ENCODE measurements around the gene API5.

The API5 gene

GRCh38 chr11:43377389-43377788 lies 65.6 kb downstream of the API5 start:
- Histone ChIP-seq H3K9me3 (no peaks in the 10 kb centered on the region), H3K4me3 (ENCODE audit: low read depth in 1 of 2, low read length in 1 of 2) (no peak overlapping the region), H3K27ac (no peak overlapping the region), H3K27me3 (no peaks in the 10 kb centered on the region), H3K36me3 (peaks cover 8% of the 10 kb centered on the region), H3K4me1 (ENCODE audit: control insufficient read depth in 1 of 2, insufficient read depth in 1 of 2, low read depth in 1 of 2, low read length in 1 of 2) (no peaks in the 10 kb centered on the region)
- no peak for TF ChIP-seq CTCF (IDR thresholded peaks at IDR 0.05)

- Histone ChIP-seq H3K36me3 (peaks cover 8% of the 10 kb centered on the region), H3K27me3 (no peaks in the 10 kb centered on the region), H3K27ac (no peak overlapping the region), H3K9me3 (no peaks in the 10 kb centered on the region), H3K4me3 (ENCODE audit: low read depth in 1 of 2, low read length in 1 of 2) (no peak overlapping the region), H3K4me1 (ENCODE audit: control insufficient read depth in 1 of 2, insufficient read depth in 1 of 2, low read depth in 1 of 2, low read length in 1 of 2) (no peaks in the 10 kb centered on the region)
- TF ChIP-seq CTCF (IDR thresholded peaks at IDR 0.05), result no peak
Observed at GRCh38 chr11:43378897-43379296, 67.1 kb downstream of the API5 start.

- Histone ChIP-seq H3K36me3 (peaks cover 8% of the 10 kb centered on the region), H3K4me3 (ENCODE audit: low read depth in 1 of 2, low read length in 1 of 2) (no peak overlapping the region), H3K27ac (no peak overlapping the region), H3K27me3 (no peaks in the 10 kb centered on the region), H3K9me3 (no peaks in the 10 kb centered on the region), H3K4me1 (ENCODE audit: control insufficient read depth in 1 of 2, insufficient read depth in 1 of 2, low read depth in 1 of 2, low read length in 1 of 2) (no peaks in the 10 kb centered on the region)
- no peak for TF ChIP-seq CTCF (IDR thresholded peaks at IDR 0.05)
Observed at GRCh38 chr11:43381802-43382201, 70.0 kb downstream of the API5 start.

GRCh38 chr11:43382614-43383013 lies 70.8 kb downstream of the API5 start:
- no peak for TF ChIP-seq CTCF (IDR thresholded peaks at IDR 0.05)
- Histone ChIP-seq H3K4me1 (ENCODE audit: control insufficient read depth in 1 of 2, insufficient read depth in 1 of 2, low read depth in 1 of 2, low read length in 1 of 2) (no peaks in the 10 kb centered on the region), H3K27me3 (no peaks in the 10 kb centered on the region), H3K9me3 (no peaks in the 10 kb centered on the region), H3K4me3 (ENCODE audit: low read depth in 1 of 2, low read length in 1 of 2) (no peak overlapping the region), H3K36me3 (peaks cover 8% of the 10 kb centered on the region), H3K27ac (no peak overlapping the region)

DNA sequence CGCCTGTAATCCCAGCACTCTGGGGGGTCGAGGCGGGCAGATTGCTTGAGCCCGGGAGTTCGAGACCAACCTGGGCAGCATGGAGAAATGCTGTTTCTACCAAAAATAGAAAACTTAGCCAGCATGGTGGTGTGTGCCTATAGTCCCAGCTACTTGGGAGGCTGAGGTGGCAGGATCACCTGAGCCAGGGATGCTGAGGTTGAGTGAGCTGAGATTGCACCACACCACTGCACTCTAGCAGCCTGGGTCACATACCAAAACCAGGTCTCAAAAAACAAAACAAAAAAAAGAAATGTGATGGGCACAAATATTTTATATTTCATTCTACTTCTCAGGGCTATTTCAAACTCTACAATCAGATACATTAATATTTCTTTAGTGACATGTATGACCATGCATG lies 72.6 kb downstream of the API5 start:
- no peak for TF ChIP-seq CTCF (IDR thresholded peaks at IDR 0.05)
- peaks cover 11% of the 10 kb centered on the region for H3K36me3 ChIP-seq
- H3K4me1 ChIP-seq (ENCODE audit: control insufficient read depth in 1 of 2, insufficient read depth in 1 of 2, low read depth in 1 of 2, low read length in 1 of 2), result no peaks in the 10 kb centered on the region
- H3K9me3 ChIP-seq, result no peaks in the 10 kb centered on the region
- no peaks in the 10 kb centered on the region for H3K27me3 ChIP-seq
- H3K4me3 ChIP-seq (ENCODE audit: low read depth in 1 of 2, low read length in 1 of 2), result no peak overlapping the region
- H3K27ac ChIP-seq, result no peak overlapping the region

GRCh38 chr11:43392713-43393112 lies 80.9 kb downstream of the API5 start:
- Histone ChIP-seq H3K4me1 (ENCODE audit: control insufficient read depth in 1 of 2, insufficient read depth in 1 of 2, low read depth in 1 of 2, low read length in 1 of 2) (no peaks in the 10 kb centered on the region), H3K4me3 (ENCODE audit: low read depth in 1 of 2, low read length in 1 of 2) (no peak overlapping the region), H3K9me3 (no peaks in the 10 kb centered on the region), H3K27me3 (no peaks in the 10 kb centered on the region), H3K36me3 (peaks cover 66% of the 10 kb centered on the region), H3K27ac (no peak overlapping the region)
- TF ChIP-seq CTCF (IDR thresholded peaks at IDR 0.05), result no peak
